Ascending aorta (tissue), 2 donors: ENCODE results near the gene GNLY. TPM values are rescaled to one million over a fixed set of nuclear protein-coding genes. Genes with fewer than 3 reads are reported as not detected.
A peak's percentile ranks its signal among the peaks of the same experiment; 100 is the strongest.

Experiments
- DNase-seq, 2 donors: peaks; one replicate each; pipeline ENCODE4 v3.0.0-alpha.2; 2019; ENCODE audit warnings: low spot score in 2 of 2
- H3K27ac ChIP-seq, 2 donors: fragments of 200-600 bp; sonication (generic); one replicate each; pipeline ENCODE4 v1.5.1; 2016 to 2017; ENCODE audit warnings: mild to moderate bottlenecking in 1 of 2
- H3K27me3 ChIP-seq: fragments of 200-600 bp; sonication (generic); one replicate; pipeline ENCODE4 v1.5.1; 2017
- H3K36me3 ChIP-seq, 2 donors: fragments of 200-600 bp; sonication (generic); one replicate each; pipeline ENCODE4 v1.5.1; 2016
- H3K4me1 ChIP-seq, 2 donors: fragments of 200-600 bp; sonication (generic); one replicate each; pipeline ENCODE4 v1.5.1; 2016 to 2017; ENCODE audit warnings: mild to moderate bottlenecking in 1 of 2
- H3K4me3 ChIP-seq, 2 donors: fragments of 200-600 bp; sonication (generic); one replicate each; pipeline ENCODE4 v1.5.1; 2016 to 2017; ENCODE audit warnings: mild to moderate bottlenecking in 1 of 2
- H3K9me3 ChIP-seq, 2 donors: fragments of 200-600 bp; sonication (generic); one replicate each; pipeline ENCODE4 v1.5.1; 2016
- intact Hi-C: fragments of 100-400 bp; cut with DNase I; formaldehyde crosslinking; loops from one replicate; pipeline ENCODE4 v1.15.1; 2023
- total RNA-seq: library from RNA; depleted of rRNA; stranded (reverse); fragments of >200 nt; gene quantifications from one replicate; pipeline ENCODE4 v1.1.0, GENCODE V29; 2016
- TF ChIP-seq, protein P1 (sequence below), 3 experiments: fragments of 200-600 bp in 2 of 3; fragments of 450-650 bp in 1 of 3; sonication (generic) in 2 of 3; IDR thresholded peaks; one replicate each; pipeline ENCODE4 v1.5.1; 2016 to 2019; ENCODE audit warnings: antibody characterized with exemption in 3 of 3, mild to moderate bottlenecking in 1 of 3, moderate library complexity in 1 of 3

GNLY gene
- total RNA-seq: not detected

GRCh38 chr2:85694052-85695025 is at the start of gene GNLY:
GNLY (plus strand) TSS chr2:85694358; CDS start chr2:85694419, 61 bp downstream.
- intact Hi-C loops: no loop called here
- Histone ChIP-seq H3K4me1 (no peaks in the 10 kb centered on the region), H3K27ac (no peak within 1 kb of the TSS), H3K36me3 (no peaks in the 10 kb centered on the region), H3K9me3 (no peaks in the 10 kb centered on the region), H3K27me3 (no peaks in the 10 kb centered on the region), H3K4me3 (no peak within 1 kb of the TSS)
- DNase-seq: no peak
- TF ChIP-seq, protein P1, sequence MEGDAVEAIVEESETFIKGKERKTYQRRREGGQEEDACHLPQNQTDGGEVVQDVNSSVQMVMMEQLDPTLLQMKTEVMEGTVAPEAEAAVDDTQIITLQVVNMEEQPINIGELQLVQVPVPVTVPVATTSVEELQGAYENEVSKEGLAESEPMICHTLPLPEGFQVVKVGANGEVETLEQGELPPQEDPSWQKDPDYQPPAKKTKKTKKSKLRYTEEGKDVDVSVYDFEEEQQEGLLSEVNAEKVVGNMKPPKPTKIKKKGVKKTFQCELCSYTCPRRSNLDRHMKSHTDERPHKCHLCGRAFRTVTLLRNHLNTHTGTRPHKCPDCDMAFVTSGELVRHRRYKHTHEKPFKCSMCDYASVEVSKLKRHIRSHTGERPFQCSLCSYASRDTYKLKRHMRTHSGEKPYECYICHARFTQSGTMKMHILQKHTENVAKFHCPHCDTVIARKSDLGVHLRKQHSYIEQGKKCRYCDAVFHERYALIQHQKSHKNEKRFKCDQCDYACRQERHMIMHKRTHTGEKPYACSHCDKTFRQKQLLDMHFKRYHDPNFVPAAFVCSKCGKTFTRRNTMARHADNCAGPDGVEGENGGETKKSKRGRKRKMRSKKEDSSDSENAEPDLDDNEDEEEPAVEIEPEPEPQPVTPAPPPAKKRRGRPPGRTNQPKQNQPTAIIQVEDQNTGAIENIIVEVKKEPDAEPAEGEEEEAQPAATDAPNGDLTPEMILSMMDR (IDR thresholded peaks at IDR 0.05): no peak

- no peaks in the 10 kb centered on the region for H3K4me1 ChIP-seq
- H3K36me3 ChIP-seq: peaks cover 98 to 100% of the 10 kb centered on the region in 2 donors
- no peaks in the 10 kb centered on the region for H3K9me3 ChIP-seq
- H3K27ac ChIP-seq: no peak overlapping the region
- no peak for DNase-seq
- intact Hi-C loops: no loop called here
- TF ChIP-seq, protein P1 (IDR thresholded peaks at IDR 0.05): no peak
- H3K4me3 ChIP-seq: no peak overlapping the region
- no peaks in the 10 kb centered on the region for H3K27me3 ChIP-seq
These were observed 49.2 kb upstream of the GNLY start for GRCh38 chr2:85644909-85645308.

- intact Hi-C loops: no loop called here
- H3K4me3 ChIP-seq: no peak overlapping the region
- no peak overlapping the region for H3K27ac ChIP-seq
- TF ChIP-seq, protein P1 (IDR thresholded peaks at IDR 0.05): no peak
- H3K36me3 ChIP-seq: peaks cover 91 to 100% of the 10 kb centered on the region in 2 donors
- DNase-seq: no peak
- H3K27me3 ChIP-seq: no peaks in the 10 kb centered on the region
- H3K4me1 ChIP-seq: no peaks in the 10 kb centered on the region
- H3K9me3 ChIP-seq: no peaks in the 10 kb centered on the region
These were observed 48.0 kb upstream of the GNLY start for GRCh38 chr2:85646166-85646565.

DNA sequence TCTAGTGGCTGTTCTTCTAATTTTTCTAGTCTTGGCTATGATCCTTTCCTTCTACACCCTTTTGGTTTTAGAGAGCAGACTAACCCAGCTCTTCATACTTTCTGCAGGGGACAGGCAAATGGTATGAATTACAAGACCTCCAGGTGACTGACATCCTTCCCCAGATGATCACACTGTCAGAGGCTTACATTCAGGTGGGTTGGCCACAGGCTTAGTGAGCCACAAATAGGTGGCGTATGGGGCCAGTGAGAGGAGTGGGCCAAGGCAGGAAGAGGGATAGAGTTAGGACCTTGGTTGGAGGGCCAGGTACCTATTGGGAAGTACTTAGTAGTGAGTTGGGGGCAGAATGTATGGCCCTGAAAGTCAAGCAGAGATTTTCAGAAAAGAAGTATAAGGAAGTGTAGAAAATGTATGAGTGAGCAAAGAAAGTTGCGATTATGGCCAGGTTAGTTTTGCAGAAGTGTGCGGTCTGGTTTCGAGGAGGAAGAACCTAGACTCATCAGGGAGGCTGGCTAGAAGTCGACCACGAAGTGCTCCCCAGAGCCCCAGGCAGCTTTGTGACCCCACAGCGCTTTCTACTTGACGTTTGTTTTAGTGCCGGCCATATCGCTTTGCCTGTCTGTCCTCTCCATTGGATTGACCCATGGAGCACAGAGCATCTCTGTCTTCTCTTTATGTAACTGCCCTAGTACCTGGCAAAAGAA is 46.2 kb upstream of the GNLY start:
- H3K4me1 ChIP-seq: no peaks in the 10 kb centered on the region
- no peak overlapping the region for H3K4me3 ChIP-seq
- TF ChIP-seq, protein P1 (IDR thresholded peaks at IDR 0.05): no peak
- H3K9me3 ChIP-seq: no peaks in the 10 kb centered on the region
- peak overlapping the region; percentile 63 to 64 for H3K27ac ChIP-seq
- intact Hi-C loops: no loop called here
- H3K36me3 ChIP-seq: peaks cover 74 to 93% of the 10 kb centered on the region in 2 donors
- no peak for DNase-seq
- H3K27me3 ChIP-seq: no peaks in the 10 kb centered on the region

DNA sequence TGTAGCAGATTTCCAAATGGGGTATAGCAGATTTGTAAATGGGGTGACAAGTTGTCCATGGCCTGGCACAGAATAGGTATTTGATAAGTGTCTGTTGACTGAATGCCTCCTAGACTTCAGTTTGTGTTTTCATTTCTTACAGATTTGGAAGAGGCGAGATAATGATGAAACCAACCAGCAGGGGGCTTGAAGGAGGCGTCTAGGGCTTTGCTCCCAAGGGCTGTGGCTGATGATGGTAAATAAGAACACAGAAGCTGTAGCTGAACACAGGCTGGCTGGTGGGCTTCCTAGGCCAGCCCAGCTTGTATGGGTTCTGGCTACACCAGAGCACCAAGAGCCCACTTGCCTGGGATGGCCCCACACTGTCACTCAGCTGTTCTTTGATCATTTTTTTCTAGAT is 45.5 kb upstream of the GNLY start:
- Histone ChIP-seq H3K4me3 (no peak overlapping the region), H3K4me1 (no peaks in the 10 kb centered on the region), H3K9me3 (no peaks in the 10 kb centered on the region), H3K27ac (peak overlapping the region; percentile 63 to 64), H3K27me3 (no peaks in the 10 kb centered on the region), H3K36me3 (peaks cover 67 to 91% of the 10 kb centered on the region in 2 donors)
- no peak for DNase-seq
- intact Hi-C loops: no loop called here
- TF ChIP-seq, protein P1 (IDR thresholded peaks at IDR 0.05): peak in 1 of 3 experiments; percentile 6
